Measurements from ENCODE around the gene PCNX2. TPM values are rescaled to one million over a fixed set of nuclear protein-coding genes. Genes with fewer than 3 reads are reported as not detected.
"Not testable (repeated sequence)": the region's sequence is repeated elsewhere in the genome, so short reads cannot be mapped to it uniquely, and the experiment has no call there.

The PCNX2 gene
- total RNA-seq, 1 experiment from 2014 or later, result 9.1 TPM

- Histone ChIP-seq H3K27me3 (replicated peaks; ENCODE audit: insufficient read depth, low read depth, low read length, poor library complexity) (no peaks in the 10 kb centered on the region), H3K36me3 (ENCODE audit: insufficient read depth, low read length, poor library complexity, severe bottlenecking) (no peaks in the 10 kb centered on the region), H3K4me3 (ENCODE audit: low read depth, low read length, poor library complexity, severe bottlenecking) (no peak overlapping the region), H3K27ac (ENCODE audit: low read depth, low read length, poor library complexity, severe bottlenecking) (no peak overlapping the region), H3K9me3 (ENCODE audit: low read depth, low read length, poor library complexity, severe bottlenecking) (no peaks in the 10 kb centered on the region), H3K4me1 (ENCODE audit: insufficient read depth, low read length, poor library complexity, severe bottlenecking) (no peaks in the 10 kb centered on the region)
- ChIA-PET POLR2A (ENCODE audit: low non-redundant PET) (no interaction called here), CTCF (no interaction called here)
- intact Hi-C loops (cut with micrococcal nuclease; ENCODE audit: unreplicated experiment), result no loop called here
- no peak for DNase-seq (ENCODE audit: low spot score)
- BruUV-seq (replicated peaks), result no TSS peak
- no peak for TF ChIP-seq EZH2 (IDR thresholded peaks at IDR 0.05; ENCODE audit: borderline replicate concordance, low read depth, low read length, poor library complexity, severe bottlenecking)
- TF ChIP-seq CTCF (conservative IDR thresholded peaks at IDR 0.05; ENCODE audit: low read depth, low read length), result no peak
Observed at GRCh38 chr1:233132445-233132844, 163.1 kb downstream of the PCNX2 start.

GRCh38 chr1:233129031-233129430, 166.5 kb downstream of the PCNX2 start:
- H3K27me3 ChIP-seq (replicated peaks; ENCODE audit: insufficient read depth, low read depth, low read length, poor library complexity); intact Hi-C loops (cut with micrococcal nuclease; ENCODE audit: unreplicated experiment); CTCF ChIA-PET; H3K36me3 ChIP-seq (ENCODE audit: insufficient read depth, low read length, poor library complexity, severe bottlenecking); H3K4me1 ChIP-seq (ENCODE audit: insufficient read depth, low read length, poor library complexity, severe bottlenecking); H3K9me3 ChIP-seq (ENCODE audit: low read depth, low read length, poor library complexity, severe bottlenecking); BruUV-seq (replicated peaks); DNase-seq (ENCODE audit: low spot score); H3K27ac ChIP-seq (ENCODE audit: low read depth, low read length, poor library complexity, severe bottlenecking); H3K4me3 ChIP-seq (ENCODE audit: low read depth, low read length, poor library complexity, severe bottlenecking); POLR2A ChIA-PET (ENCODE audit: low non-redundant PET): not testable (repeated sequence)

GRCh38 chr1:233127157-233127556, 168.4 kb downstream of the PCNX2 start:
- POLR2A ChIA-PET (ENCODE audit: low non-redundant PET), result no interaction called here
- TF ChIP-seq EZH2 (IDR thresholded peaks at IDR 0.05; ENCODE audit: borderline replicate concordance, low read depth, low read length, poor library complexity, severe bottlenecking) (no peak), CTCF (conservative IDR thresholded peaks at IDR 0.05; ENCODE audit: low read depth, low read length) (no peak)

GRCh38 chr1:233122779-233123178, 172.7 kb downstream of the PCNX2 start:
- intact Hi-C loops (cut with micrococcal nuclease; ENCODE audit: unreplicated experiment), result no loop called here
- no peak for DNase-seq (ENCODE audit: low spot score)
- ChIA-PET CTCF (no interaction called here), POLR2A (ENCODE audit: low non-redundant PET) (no interaction called here)
- H3K4me3 ChIP-seq (ENCODE audit: low read depth, low read length, poor library complexity, severe bottlenecking), result no peak overlapping the region
- no peaks in the 10 kb centered on the region for H3K27me3 ChIP-seq (replicated peaks; ENCODE audit: insufficient read depth, low read depth, low read length, poor library complexity)
- BruUV-seq (replicated peaks), result no TSS peak
- no peaks in the 10 kb centered on the region for H3K9me3 ChIP-seq (ENCODE audit: low read depth, low read length, poor library complexity, severe bottlenecking)
- H3K27ac ChIP-seq (ENCODE audit: low read depth, low read length, poor library complexity, severe bottlenecking), result no peak overlapping the region
- H3K4me1 ChIP-seq (ENCODE audit: insufficient read depth, low read length, poor library complexity, severe bottlenecking), result no peaks in the 10 kb centered on the region
- H3K36me3 ChIP-seq (ENCODE audit: insufficient read depth, low read length, poor library complexity, severe bottlenecking), result no peaks in the 10 kb centered on the region
- no peak for TF ChIP-seq CTCF (conservative IDR thresholded peaks at IDR 0.05; ENCODE audit: low read depth, low read length)
- TF ChIP-seq EZH2 (IDR thresholded peaks at IDR 0.05; ENCODE audit: borderline replicate concordance, low read depth, low read length, poor library complexity, severe bottlenecking), result no peak

More at GRCh38 chr1:233127157-233127556, 168.4 kb downstream of the PCNX2 start:
- no peaks in the 10 kb centered on the region for H3K4me1 ChIP-seq (ENCODE audit: insufficient read depth, low read length, poor library complexity, severe bottlenecking)
- no peak overlapping the region for H3K4me3 ChIP-seq (ENCODE audit: low read depth, low read length, poor library complexity, severe bottlenecking)
- CTCF ChIA-PET, result no interaction called here
- intact Hi-C loops (cut with micrococcal nuclease; ENCODE audit: unreplicated experiment), result no loop called here
- H3K36me3 ChIP-seq (ENCODE audit: insufficient read depth, low read length, poor library complexity, severe bottlenecking), result no peaks in the 10 kb centered on the region
- H3K27ac ChIP-seq (ENCODE audit: low read depth, low read length, poor library complexity, severe bottlenecking), result no peak overlapping the region
- H3K9me3 ChIP-seq (ENCODE audit: low read depth, low read length, poor library complexity, severe bottlenecking), result no peaks in the 10 kb centered on the region
- H3K27me3 ChIP-seq (replicated peaks; ENCODE audit: insufficient read depth, low read depth, low read length, poor library complexity), result no peaks in the 10 kb centered on the region
- no peak for DNase-seq (ENCODE audit: low spot score)
- no TSS peak for BruUV-seq (replicated peaks)
